Large intestine (tissue), 3 donors: ENCODE measurements around the gene SDCBP2. TPM values are rescaled to one million over a fixed set of nuclear protein-coding genes. Genes with fewer than 3 reads are reported as not detected.
A peak's percentile ranks its signal among the peaks of the same experiment; 100 is the strongest.

Experiments
- DNase-seq, 2 donors: peaks; one replicate each; pipeline versions ENCODE4 v3.0.0 to v3.0.0-alpha.2; 2013
- H3K27ac ChIP-seq: one replicate; pipeline ENCODE4 v1.5.1; 2013; ENCODE audit warnings: low read length
- H3K27me3 ChIP-seq: 2 replicates; pipeline ENCODE4 v1.6.1; 2013; ENCODE audit warnings: low read length; ENCODE audit not compliant: control insufficient read depth, insufficient read depth
- H3K36me3 ChIP-seq: 2 replicates; pipeline ENCODE4 v1.6.1; 2013; ENCODE audit warnings: low read length; ENCODE audit not compliant: control insufficient read depth, insufficient read depth
- H3K4me1 ChIP-seq: one replicate; pipeline ENCODE4 v1.6.1; 2013; ENCODE audit warnings: low read length; ENCODE audit not compliant: control insufficient read depth, insufficient read depth
- H3K4me3 ChIP-seq: one replicate; pipeline ENCODE4 v1.5.1; 2013; ENCODE audit warnings: low read length
- H3K9me3 ChIP-seq: one replicate; pipeline ENCODE4 v1.6.1; 2013; ENCODE audit warnings: mild to moderate bottlenecking, low read depth, low read length, moderate library complexity; ENCODE audit not compliant: control insufficient read depth
- WGBS: methylation state at CpG from one replicate; pipeline ENCODE4 v1.1.5; 2013; ENCODE audit warnings: low lambda C conversion rate; ENCODE audit not compliant: insufficient coverage; 5-methylcytosine and 5-hydroxymethylcytosine counted together
- polyA plus RNA-seq: library from polyadenylated mRNA; unstranded; fragments of 120-200 nt; gene quantifications from one replicate; pipeline ENCODE4 v1.2.1, GENCODE V29; 2013

The SDCBP2 gene
- polyA plus RNA-seq, 1 donor = 62.8 TPM

DNA sequence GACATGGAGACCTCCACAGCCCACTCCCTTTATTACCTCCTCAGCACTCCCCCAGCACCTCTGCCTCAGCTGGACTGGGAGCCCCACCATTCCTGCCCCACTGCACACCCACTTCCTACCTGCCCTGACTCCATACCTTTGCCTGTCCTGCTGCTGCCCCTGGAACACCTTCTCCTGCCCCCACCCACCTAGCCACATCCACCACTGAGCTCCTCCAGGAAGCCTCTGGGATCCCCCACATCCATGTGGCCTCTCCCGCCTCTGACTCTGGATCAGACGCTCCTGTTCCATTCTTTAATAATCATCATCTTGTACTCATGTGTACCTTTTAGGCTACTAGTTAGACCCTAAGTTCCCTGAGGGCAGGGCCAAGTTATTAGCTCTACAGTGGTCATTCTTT, 2.2 kb upstream of the SDCBP2 start:
- Histone ChIP-seq H3K36me3 (peaks cover 16% of the 10 kb centered on the region), H3K27ac (peak overlapping the region; percentile 98), H3K27me3 (no peaks in the 10 kb centered on the region), H3K4me1 (peaks cover 43% of the 10 kb centered on the region), H3K9me3 (peaks cover 3% of the 10 kb centered on the region), H3K4me3 (no peak overlapping the region)
- WGBS = 100% methylated on average over 2 of the region's 2 CpGs
- no peak for DNase-seq

DNA sequence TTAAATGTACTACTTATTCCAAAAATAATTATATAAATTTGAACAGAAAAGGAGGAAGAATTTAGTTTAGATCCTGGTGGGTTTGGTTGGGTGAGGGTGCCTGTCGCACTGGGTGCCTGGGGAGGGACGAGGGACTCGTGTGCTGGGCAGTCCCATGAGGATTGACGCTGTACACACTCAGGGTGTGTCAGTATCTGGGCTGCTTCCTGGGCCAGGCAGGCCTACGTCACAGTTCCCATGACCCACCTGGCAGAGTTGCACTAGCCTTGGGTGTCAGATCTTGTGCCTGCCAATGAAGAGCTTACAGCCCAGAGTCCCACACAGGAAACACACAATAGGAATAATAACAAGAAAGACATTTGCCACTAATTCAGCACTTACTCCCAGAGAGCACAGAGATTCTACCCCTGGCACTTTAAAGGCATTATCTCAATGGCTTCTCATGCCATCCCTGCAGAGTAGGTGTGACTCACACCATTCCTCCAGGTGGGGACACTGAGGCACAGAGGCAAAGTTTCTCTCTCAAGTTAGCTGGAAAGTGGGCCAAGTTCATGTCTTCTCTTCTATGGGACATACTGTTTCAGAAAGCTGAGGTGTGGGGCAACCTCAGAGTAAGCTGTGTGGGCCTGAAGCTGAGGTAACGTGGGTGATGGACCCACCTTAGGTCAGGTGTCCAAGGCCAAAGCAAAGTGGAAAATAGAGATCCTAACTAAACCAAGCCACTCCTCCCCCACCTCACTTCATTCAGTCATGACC, 1.3 kb upstream of the SDCBP2 start:
- Histone ChIP-seq H3K4me1 (peaks cover 44% of the 10 kb centered on the region), H3K4me3 (no peak overlapping the region), H3K27me3 (no peaks in the 10 kb centered on the region), H3K9me3 (peaks cover 3% of the 10 kb centered on the region), H3K36me3 (peaks cover 16% of the 10 kb centered on the region), H3K27ac (peak overlapping the region; percentile 98)
- DNase-seq = peak; percentile 87 to 93
- no CpG with 5 or more reads among the region's 6 CpGs for WGBS

DNA sequence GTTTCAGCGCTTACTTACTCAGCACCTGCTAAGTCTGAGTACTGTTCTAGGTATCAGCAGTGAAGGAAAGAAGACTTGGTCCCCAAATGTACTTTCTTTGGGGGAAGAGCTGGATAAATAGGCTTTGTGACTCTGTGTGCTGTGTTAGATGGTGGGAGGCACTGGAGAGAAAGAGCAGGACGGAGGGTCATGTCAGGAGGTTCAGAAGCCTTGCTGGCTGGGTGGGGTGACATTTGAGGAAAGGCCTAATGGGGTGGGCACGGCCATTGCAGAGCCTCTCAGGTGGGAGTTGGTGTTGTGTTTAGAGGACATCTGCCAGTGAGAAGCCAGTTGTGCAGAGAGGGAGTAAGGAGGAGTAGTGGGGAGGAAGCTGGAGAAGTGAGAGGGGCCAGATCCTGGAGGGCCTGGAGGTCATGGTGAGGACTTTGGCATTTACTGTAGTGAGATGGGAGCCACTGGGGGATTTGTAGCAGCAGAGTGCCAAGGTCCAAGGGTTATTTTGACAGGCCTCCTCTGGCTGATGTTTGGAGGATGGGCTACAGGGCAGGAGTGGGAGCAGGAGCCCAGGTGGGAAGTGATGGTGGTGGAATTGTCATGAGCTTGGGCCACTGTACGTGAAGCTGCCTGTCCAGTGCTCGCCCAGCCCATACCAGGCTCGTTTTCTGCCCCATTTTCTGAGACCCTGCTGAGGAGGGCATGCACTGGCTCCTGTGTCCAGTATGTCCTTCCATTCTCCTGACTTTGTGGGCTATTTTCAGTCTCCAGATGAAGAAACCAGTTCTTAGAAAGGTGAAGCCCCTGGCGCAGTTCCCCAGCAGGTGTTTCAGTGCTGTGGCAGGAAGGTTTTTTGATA, 886 bp downstream of the SDCBP2 start:
- no peaks in the 10 kb centered on the region for H3K27me3 ChIP-seq
- H3K36me3 ChIP-seq = peaks cover 7% of the 10 kb centered on the region
- no peaks in the 10 kb centered on the region for H3K9me3 ChIP-seq
- H3K4me1 ChIP-seq = peaks cover 46% of the 10 kb centered on the region
- peak overlapping the region; percentile 98 for H3K27ac ChIP-seq
- WGBS = no CpG with 5 or more reads among the region's 7 CpGs
- peak overlapping the region; percentile 37 for H3K4me3 ChIP-seq
- DNase-seq = peak; percentile 82 to 90

DNA sequence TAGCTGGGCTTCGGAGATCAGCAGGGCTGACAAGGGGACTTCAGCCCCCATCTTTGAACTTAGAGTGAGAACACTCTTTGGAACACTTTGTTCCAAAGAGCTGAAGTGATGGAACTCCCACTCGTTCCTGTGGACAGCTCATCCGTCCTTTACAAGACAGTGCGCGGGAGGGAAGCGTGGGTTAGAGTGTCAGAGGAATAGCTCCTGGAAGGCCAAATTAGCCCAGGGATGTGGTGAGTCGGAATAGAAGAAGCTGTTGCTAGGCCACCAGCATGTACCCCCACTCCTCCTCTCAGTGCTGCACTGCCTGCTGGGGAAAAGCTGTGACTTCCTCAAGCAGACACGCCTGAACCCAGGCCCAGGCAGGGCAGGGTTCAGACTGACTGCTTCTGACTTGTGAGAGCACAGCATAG, 1.7 kb downstream of the SDCBP2 start:
- no peaks in the 10 kb centered on the region for H3K9me3 ChIP-seq
- peak overlapping the region; percentile 37 for H3K4me3 ChIP-seq

DNA sequence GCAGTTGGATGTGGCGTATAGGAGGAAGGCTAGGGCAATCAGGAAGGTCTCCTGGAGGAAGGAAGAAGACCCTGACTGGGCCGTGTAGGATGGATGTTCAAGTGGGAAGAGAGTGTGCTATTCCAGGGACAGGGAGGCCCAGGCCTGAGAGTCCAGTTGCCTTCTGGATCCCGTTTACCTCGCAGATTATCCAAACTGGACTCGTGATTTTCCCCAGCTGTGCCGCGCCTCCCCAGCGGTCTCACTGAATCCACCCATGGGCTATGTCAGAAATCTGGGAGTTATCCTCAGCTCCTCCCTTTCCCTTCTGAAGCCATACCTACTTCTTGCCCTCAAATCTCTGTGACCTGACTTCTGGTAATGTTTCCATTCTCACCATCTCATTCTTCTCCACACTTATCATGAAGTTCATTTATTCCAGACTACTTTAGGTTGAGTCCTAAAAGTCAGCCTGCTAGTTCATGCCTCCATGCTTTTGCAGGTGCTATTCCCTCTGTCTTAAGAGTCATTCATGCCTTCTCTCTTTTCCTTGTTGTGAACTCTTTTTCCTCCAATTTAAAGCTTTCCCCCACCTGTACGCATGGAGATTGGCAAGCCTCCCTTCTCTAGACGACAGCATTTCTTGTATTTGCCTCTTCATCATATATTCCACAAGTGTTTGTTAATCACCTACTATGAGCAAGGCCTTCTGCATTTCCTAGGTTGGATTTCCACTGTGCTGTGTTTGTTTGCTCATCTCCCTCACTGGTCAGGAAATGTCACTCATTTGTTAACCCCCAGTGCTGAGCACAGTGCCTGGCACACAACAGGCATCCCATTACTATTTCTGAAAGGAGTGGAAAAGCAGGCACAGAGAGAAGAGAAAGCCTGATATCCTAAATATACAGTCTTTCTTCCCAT, 2.7 kb downstream of the SDCBP2 start:
- H3K4me1 ChIP-seq = peaks cover 46% of the 10 kb centered on the region
- H3K9me3 ChIP-seq = no peaks in the 10 kb centered on the region
- H3K36me3 ChIP-seq = no peaks in the 10 kb centered on the region
- 100% methylated on average over 1 of the region's 10 CpGs for WGBS
- DNase-seq = no peak
- H3K27ac ChIP-seq = peak overlapping the region; percentile 98
- H3K27me3 ChIP-seq = no peaks in the 10 kb centered on the region
- H3K4me3 ChIP-seq = peak overlapping the region; percentile 88

More for the DNA sequence above, 1.7 kb downstream of the SDCBP2 start:
- Histone ChIP-seq H3K4me1 (peaks cover 46% of the 10 kb centered on the region), H3K36me3 (no peaks in the 10 kb centered on the region), H3K27ac (peak overlapping the region; percentile 98), H3K27me3 (no peaks in the 10 kb centered on the region)
- no CpG with 5 or more reads among the region's 8 CpGs for WGBS
- DNase-seq = peak in 1 of 2 donors; percentile 57

DNA sequence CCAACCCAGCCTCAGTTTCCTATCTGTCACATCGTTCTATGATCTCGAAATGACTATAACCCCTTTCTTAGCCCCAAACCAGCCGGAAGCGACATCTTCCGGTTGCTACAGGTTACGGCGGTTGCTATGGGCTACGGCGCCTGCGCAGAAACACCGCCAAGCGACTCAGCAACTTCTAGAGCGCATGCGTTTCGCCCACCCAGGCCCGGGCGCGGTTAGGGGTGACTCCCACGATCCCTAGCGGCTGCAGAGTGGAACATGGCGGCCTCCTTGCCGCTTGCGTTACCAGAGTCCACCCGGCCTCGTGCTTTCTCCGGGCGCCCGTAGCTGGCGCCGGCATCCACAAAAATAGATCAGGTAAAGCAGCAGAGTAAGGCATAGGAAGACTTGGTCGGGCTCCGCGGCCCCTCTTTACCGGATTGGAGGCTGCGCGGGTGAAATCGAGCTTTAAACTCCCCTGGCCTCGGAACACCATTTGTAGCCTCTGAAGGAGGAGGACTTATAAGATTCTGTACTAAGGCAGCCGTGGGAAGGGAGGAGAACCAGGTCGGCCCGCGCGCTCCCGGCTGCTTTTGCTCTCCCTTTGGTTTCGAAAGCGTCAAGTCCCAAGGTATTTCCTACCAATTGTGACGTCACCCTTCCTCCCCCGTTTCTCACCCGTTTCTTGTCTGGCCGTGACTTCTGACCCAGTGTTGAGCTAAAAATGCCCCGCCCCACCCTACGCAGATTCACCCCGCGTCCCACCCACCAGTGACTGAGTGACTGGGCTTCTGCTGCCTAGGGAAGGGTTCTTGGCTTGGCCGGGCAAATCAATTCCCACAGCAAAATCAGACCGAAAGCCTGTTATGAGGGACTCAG, 3.5 kb downstream of the SDCBP2 start:
- peak; percentile 96 for DNase-seq
- Histone ChIP-seq H3K4me3 (peak overlapping the region; percentile 88), H3K36me3 (no peaks in the 10 kb centered on the region), H3K9me3 (no peaks in the 10 kb centered on the region), H3K27me3 (no peaks in the 10 kb centered on the region), H3K27ac (peak overlapping the region; percentile 98), H3K4me1 (peaks cover 43% of the 10 kb centered on the region)
- no CpG with 5 or more reads among the region's 56 CpGs for WGBS

DNA sequence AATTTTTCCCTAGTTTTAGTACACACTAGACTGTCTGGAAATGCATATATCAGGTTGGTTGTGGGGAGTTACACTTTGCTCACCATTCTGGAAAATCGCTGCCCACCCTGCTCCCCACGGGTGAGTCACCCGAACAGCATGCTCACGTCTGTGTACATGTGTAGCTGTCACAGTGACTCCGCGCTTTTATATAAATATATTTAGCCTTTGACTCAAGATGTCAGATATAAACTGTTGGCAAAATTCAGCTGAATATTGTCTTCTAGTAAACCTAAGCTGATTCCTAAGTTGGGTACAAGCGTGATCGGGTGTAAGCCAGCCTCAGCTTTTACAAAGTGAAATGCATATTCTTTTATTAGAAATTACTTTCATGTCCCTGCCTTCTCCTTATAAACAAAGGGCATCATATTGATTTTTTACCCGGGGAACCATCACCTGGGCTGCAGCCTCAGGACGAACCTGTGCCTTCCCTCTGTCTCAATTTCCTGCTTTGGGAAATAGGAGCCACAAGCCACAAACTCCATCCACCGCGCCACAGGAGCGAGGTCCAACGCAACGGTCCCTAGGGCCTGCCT, 4.3 kb downstream of the SDCBP2 start:
- peaks cover 5% of the 10 kb centered on the region for H3K36me3 ChIP-seq
- no peak for DNase-seq
- 0% methylated on average over 2 of the region's 15 CpGs for WGBS

DNA sequence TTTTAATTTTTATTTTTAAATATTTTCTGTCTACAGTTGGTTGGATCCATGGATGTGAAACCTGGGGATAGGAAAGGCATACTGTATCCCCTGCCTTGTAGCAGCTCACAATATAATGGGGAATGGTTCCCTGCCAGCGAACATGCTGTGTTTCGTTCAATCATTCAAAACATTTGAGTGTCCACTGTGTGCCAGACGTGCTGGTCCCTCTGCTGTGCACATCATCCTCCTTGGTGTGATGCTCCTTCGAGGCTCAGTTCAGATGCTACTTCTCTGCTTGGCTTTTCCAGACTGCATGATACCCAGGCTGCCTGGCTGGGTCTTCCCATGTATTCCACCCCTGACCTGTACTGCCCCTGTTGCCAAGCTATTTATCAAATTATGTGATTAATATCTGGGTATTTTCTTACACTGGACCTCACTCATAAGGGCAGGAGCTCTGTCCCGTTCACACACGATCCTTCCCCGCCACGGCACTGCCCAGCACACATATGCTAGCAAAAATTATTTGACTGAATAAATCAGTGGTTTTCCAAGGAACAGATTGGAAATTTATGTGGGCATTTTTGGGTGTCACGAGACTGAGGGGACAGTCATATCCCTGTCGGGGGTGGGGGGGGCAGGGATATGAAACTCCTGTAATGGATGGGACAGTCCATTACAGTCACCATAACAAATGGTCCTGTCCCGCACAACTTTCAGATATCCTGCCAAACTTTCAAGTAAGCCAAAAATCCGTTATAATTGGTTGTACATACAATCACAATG, 4.9 kb downstream of the SDCBP2 start:
- H3K9me3 ChIP-seq = no peaks in the 10 kb centered on the region
- no peak for DNase-seq
- H3K27ac ChIP-seq = no peak overlapping the region
- peaks cover 30% of the 10 kb centered on the region for H3K4me1 ChIP-seq
- no peaks in the 10 kb centered on the region for H3K27me3 ChIP-seq
- H3K4me3 ChIP-seq = no peak overlapping the region
- no CpG with 5 or more reads among the region's 12 CpGs for WGBS
- H3K36me3 ChIP-seq = peaks cover 6% of the 10 kb centered on the region

More for the DNA sequence above, 4.3 kb downstream of the SDCBP2 start:
- Histone ChIP-seq H3K27me3 (no peaks in the 10 kb centered on the region), H3K4me1 (peaks cover 37% of the 10 kb centered on the region), H3K4me3 (peak overlapping the region; percentile 88), H3K27ac (peak overlapping the region; percentile 98), H3K9me3 (no peaks in the 10 kb centered on the region)

DNA sequence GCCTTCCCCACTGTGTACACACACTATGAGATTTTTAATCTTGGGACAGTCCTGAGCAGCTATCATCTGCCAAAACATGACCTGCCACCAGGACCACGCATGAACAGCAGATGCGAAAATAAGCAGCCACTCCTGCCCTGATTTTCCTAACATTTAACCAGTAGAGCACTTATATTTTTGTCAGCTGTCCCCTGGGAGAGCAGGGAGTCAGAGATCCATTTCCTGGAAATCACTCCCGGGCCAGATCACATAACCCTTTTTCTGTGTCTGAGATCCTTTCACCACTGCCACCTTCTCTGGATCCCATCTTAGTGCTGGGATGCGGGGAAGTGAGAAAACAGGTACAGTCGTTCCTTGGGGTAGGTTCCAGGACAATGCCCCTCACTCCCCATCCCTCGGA, 5.7 kb downstream of the SDCBP2 start:
- peaks cover 6% of the 10 kb centered on the region for H3K36me3 ChIP-seq
- H3K4me1 ChIP-seq = peaks cover 25% of the 10 kb centered on the region
- no CpG with 5 or more reads among the region's 6 CpGs for WGBS
- no peaks in the 10 kb centered on the region for H3K27me3 ChIP-seq
- H3K4me3 ChIP-seq = no peak overlapping the region
- no peaks in the 10 kb centered on the region for H3K9me3 ChIP-seq
- DNase-seq = no peak
- H3K27ac ChIP-seq = peak overlapping the region; percentile 33
